ENCODE measurements around the gene FIG4.
A peak's percentile ranks its signal among the peaks of the same experiment; 100 is the strongest.
"Not testable (repeated sequence)": the region's sequence is repeated elsewhere in the genome, so short reads cannot be mapped to it uniquely, and the experiment has no call there.

Gene FIG4

GRCh38 chr6:109690737-109691621, at the start of gene FIG4, which contains the start of gene AK9:
Gene FIG4 (plus strand): TSS chr6:109691296. CDS start chr6:109691436, 140 bp downstream.
Gene AK9 (minus strand): TSS chr6:109691202. CDS start chr6:109675745, 15,457 bp downstream.
- peak; percentile 78 to 81 for DNase-seq (ENCODE audit: low read depth in 2 of 2)

GRCh38 chr6:109644131-109644530, 47.0 kb upstream of the FIG4 start:
- no peak for DNase-seq (ENCODE audit: low read depth in 2 of 2)

GRCh38 chr6:109653264-109653663, 37.8 kb upstream of the FIG4 start:
- DNase-seq (ENCODE audit: low read depth in 2 of 2), result no peak

- no peak for DNase-seq (ENCODE audit: low read depth in 2 of 2)
Measured at GRCh38 chr6:109655761-109656262, 35.3 kb upstream of the FIG4 start.

- no peak for DNase-seq (ENCODE audit: low read depth in 2 of 2)
Measured at GRCh38 chr6:109660526-109661320, 30.4 kb upstream of the FIG4 start.

GRCh38 chr6:109662192-109662591, 28.9 kb upstream of the FIG4 start:
- no peak for DNase-seq (ENCODE audit: low read depth in 2 of 2)

GRCh38 chr6:109669811-109670210, 21.3 kb upstream of the FIG4 start:
- no peak for DNase-seq (ENCODE audit: low read depth in 2 of 2)

GRCh38 chr6:109671733-109672132, 19.4 kb upstream of the FIG4 start:
- no peak for DNase-seq (ENCODE audit: low read depth in 2 of 2)

- DNase-seq (ENCODE audit: low read depth in 2 of 2), result no peak
Measured at GRCh38 chr6:109672175-109672574, 18.9 kb upstream of the FIG4 start.

GRCh38 chr6:109672839-109673238, 18.3 kb upstream of the FIG4 start:
- DNase-seq (ENCODE audit: low read depth in 2 of 2), result no peak

GRCh38 chr6:109676724-109677123, 14.4 kb upstream of the FIG4 start:
- no peak for DNase-seq (ENCODE audit: low read depth in 2 of 2)

- no peak for DNase-seq (ENCODE audit: low read depth in 2 of 2)
Measured at GRCh38 chr6:109678240-109678639, 12.9 kb upstream of the FIG4 start.

- DNase-seq (ENCODE audit: low read depth in 2 of 2), result not testable (repeated sequence)
Measured at GRCh38 chr6:109678661-109679505, 12.2 kb upstream of the FIG4 start.

- no peak for DNase-seq (ENCODE audit: low read depth in 2 of 2)
Measured at GRCh38 chr6:109686566-109687265, 4.4 kb upstream of the FIG4 start.

GRCh38 chr6:109687271-109687761, 3.8 kb upstream of the FIG4 start:
- DNase-seq (ENCODE audit: low read depth in 2 of 2), result no peak

- peak; percentile 29 to 35 for DNase-seq (ENCODE audit: low read depth in 2 of 2)
Measured at GRCh38 chr6:109690373-109690736, 741 bp upstream of the FIG4 start.

GRCh38 chr6:109693111-109693510, 2.0 kb downstream of the FIG4 start:
- no peak for DNase-seq (ENCODE audit: low read depth in 2 of 2)

GRCh38 chr6:109695468-109695867, 4.4 kb downstream of the FIG4 start:
- DNase-seq (ENCODE audit: low read depth in 2 of 2), result no peak

GRCh38 chr6:109696355-109696754, 5.3 kb downstream of the FIG4 start:
- no peak for DNase-seq (ENCODE audit: low read depth in 2 of 2)

- no peak for DNase-seq (ENCODE audit: low read depth in 2 of 2)
Measured at GRCh38 chr6:109701221-109701620, 10.1 kb downstream of the FIG4 start.

- DNase-seq (ENCODE audit: low read depth in 2 of 2), result no peak
Measured at GRCh38 chr6:109701774-109702173, 10.7 kb downstream of the FIG4 start.
